OCI-LY3 (cell line): ENCODE data around the gene ANKRD11.

Experiments
- EZH2phosphoT487 ChIP-seq: fragments of 200-600 bp; shearing (Covaris generic); IDR thresholded peaks from 2 replicates; pipeline ENCODE4 v1.6.1; 2018; ENCODE audit warnings: antibody characterized with exemption, mixed run types, low read depth
- TF ChIP-seq, protein P1 (sequence below): fragments of 200-600, 300-600 bp; sonication (generic); IDR thresholded peaks from 2 replicates; pipeline ENCODE4 v1.5.1; 2014; ENCODE audit warnings: antibody characterized with exemption, low read length, low read depth

DNA sequence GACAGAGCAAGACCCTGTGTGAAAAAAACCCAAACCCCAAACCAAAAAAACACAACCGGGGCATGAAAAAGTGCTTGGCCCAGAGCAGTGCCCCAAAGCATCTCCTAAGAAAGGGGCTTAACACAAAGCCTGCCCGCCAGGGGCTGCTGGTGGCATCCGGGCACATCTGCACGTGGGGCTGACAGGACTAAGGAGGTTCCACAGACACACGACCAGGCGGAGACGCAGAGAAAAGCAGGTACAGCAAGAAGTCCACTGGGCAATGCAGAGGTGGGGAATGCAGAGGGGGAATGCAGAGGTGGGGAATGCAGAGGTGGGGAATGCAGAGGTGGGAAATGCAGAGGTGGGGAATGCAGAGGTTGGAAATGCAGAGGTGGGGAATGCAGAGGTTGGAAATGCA lies 163.6 kb downstream of the ANKRD11 start:
- TF ChIP-seq EZH2phosphoT487: no peak
- TF ChIP-seq, protein P1, sequence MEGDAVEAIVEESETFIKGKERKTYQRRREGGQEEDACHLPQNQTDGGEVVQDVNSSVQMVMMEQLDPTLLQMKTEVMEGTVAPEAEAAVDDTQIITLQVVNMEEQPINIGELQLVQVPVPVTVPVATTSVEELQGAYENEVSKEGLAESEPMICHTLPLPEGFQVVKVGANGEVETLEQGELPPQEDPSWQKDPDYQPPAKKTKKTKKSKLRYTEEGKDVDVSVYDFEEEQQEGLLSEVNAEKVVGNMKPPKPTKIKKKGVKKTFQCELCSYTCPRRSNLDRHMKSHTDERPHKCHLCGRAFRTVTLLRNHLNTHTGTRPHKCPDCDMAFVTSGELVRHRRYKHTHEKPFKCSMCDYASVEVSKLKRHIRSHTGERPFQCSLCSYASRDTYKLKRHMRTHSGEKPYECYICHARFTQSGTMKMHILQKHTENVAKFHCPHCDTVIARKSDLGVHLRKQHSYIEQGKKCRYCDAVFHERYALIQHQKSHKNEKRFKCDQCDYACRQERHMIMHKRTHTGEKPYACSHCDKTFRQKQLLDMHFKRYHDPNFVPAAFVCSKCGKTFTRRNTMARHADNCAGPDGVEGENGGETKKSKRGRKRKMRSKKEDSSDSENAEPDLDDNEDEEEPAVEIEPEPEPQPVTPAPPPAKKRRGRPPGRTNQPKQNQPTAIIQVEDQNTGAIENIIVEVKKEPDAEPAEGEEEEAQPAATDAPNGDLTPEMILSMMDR: no peak
